Gastrocnemius medialis (tissue), 4 donors: ENCODE data around the gene FAM227B. TPM values are rescaled to one million over a fixed set of nuclear protein-coding genes. Genes with fewer than 3 reads are reported as not detected.

Source experiments
- ATAC-seq, 2 donors: fragments of 150-250 bp; one replicate each; pipeline ENCODE4 v1.9.1; 2016
- DNase-seq, 2 donors: peaks; one replicate each; pipeline ENCODE4 v3.0.0-alpha.2; 2019
- H3K27ac ChIP-seq, 4 donors: fragments of 200-600 bp; sonication (generic); 1 replicate in 1 of 4; 2 replicates in 3 of 4; pipeline ENCODE4 v1.5.1; 2016 to 2018; ENCODE audit warnings: mild to moderate bottlenecking in 2 of 4, moderate library complexity in 1 of 4
- H3K27me3 ChIP-seq, 3 donors: fragments of 200-600 bp; sonication (generic) in 2 of 3; 1 replicate in 1 of 3; 2 replicates in 2 of 3; pipeline versions ENCODE4 v1.5.1 to v1.6.0; 2016 to 2019; ENCODE audit warnings: mild to moderate bottlenecking in 1 of 3, moderate library complexity in 1 of 3
- H3K36me3 ChIP-seq, 2 donors: fragments of 200-600 bp; sonication (generic) in 1 of 2; one replicate each; pipeline ENCODE4 v1.5.1; 2017 to 2018
- H3K4me1 ChIP-seq, 2 donors: fragments of 200-600 bp; sonication (generic) in 1 of 2; one replicate each; pipeline ENCODE4 v1.5.1; 2016 to 2017; ENCODE audit warnings: mild to moderate bottlenecking in 2 of 2
- H3K4me3 ChIP-seq, 4 donors: fragments of 200-600 bp; sonication (generic) in 3 of 4; 1 replicate in 1 of 4; 2 replicates in 3 of 4; pipeline ENCODE4 v1.5.1; 2016 to 2019; ENCODE audit warnings: mild to moderate bottlenecking in 2 of 4
- H3K9me3 ChIP-seq, 3 donors: fragments of 200-600 bp; sonication (generic) in 2 of 3; 1 replicate in 1 of 3; 2 replicates in 2 of 3; pipeline ENCODE4 v1.5.1; 2016 to 2019
- POLR2A ChIP-seq, 2 donors: fragments of 450-650 bp; IDR thresholded peaks; one replicate each; pipeline ENCODE4 v1.6.1; 2017; ENCODE audit warnings: antibody characterized with exemption in 2 of 2, mild to moderate bottlenecking in 2 of 2, moderate library complexity in 2 of 2
- in situ Hi-C, 4 donors: fragments of 200-750 bp; cut with MboI; loops; one replicate each; pipeline versions ENCODE4 v1.15.0 to v1.8.0; 2017; ENCODE audit warnings: low sequenced_read_pairs in 4 of 4
- intact Hi-C: fragments of 100-400 bp; cut with DNase I; formaldehyde crosslinking; loops from one replicate; pipeline ENCODE4 v1.15.1; 2023; ENCODE audit warnings: low total_unique reads
- total RNA-seq, 4 donors: library from RNA; depleted of rRNA; stranded (reverse); fragments of >200 nt; gene quantifications; one replicate each; pipeline versions ENCODE4 v1.1.0 to v1.2.3, GENCODE V29; 2016
- TF ChIP-seq, protein P1 (sequence below), 5 experiments: fragments of 450-650 bp in 3 of 5; fragments of 200-600 bp in 2 of 5; sonication (generic) in 2 of 5; IDR thresholded peaks in 4 of 5; conservative IDR thresholded peaks in 1 of 5; 1 replicate in 4 of 5; 2 replicates in 1 of 5; pipeline ENCODE4 v1.5.1; 2016 to 2019; ENCODE audit warnings: antibody characterized with exemption in 5 of 5, mild to moderate bottlenecking in 3 of 5, moderate library complexity in 3 of 5

FAM227B gene
- total RNA-seq, 4 donors from 2014 or later = 7.5 to 15.4 (median 11.7) TPM

DNA sequence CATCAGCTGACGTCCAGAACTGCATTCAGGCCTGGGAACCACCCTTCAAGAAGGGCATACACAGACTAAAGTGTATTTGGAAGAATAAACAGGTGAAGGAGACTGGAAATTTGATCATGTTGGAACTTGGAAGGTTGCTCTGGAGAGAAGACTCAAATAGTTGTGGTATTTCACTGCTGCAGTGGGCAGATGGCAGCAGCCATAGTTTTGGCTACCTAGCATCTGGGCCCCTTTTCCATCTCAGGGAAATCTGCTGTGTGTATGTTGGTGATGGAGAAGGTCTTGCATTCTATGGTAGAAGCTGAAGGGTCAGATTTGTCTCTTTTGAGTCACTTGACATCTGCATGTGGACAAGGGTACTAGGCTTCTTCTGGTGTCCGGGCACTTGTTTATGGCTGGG lies 311.9 kb downstream of the FAM227B start:
- H3K4me3 ChIP-seq = no peak overlapping the region
- no peak for TF ChIP-seq POLR2A (IDR thresholded peaks at IDR 0.05)
- TF ChIP-seq, protein P1, sequence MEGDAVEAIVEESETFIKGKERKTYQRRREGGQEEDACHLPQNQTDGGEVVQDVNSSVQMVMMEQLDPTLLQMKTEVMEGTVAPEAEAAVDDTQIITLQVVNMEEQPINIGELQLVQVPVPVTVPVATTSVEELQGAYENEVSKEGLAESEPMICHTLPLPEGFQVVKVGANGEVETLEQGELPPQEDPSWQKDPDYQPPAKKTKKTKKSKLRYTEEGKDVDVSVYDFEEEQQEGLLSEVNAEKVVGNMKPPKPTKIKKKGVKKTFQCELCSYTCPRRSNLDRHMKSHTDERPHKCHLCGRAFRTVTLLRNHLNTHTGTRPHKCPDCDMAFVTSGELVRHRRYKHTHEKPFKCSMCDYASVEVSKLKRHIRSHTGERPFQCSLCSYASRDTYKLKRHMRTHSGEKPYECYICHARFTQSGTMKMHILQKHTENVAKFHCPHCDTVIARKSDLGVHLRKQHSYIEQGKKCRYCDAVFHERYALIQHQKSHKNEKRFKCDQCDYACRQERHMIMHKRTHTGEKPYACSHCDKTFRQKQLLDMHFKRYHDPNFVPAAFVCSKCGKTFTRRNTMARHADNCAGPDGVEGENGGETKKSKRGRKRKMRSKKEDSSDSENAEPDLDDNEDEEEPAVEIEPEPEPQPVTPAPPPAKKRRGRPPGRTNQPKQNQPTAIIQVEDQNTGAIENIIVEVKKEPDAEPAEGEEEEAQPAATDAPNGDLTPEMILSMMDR (IDR thresholded peaks at IDR 0.05 in 4 of 5, conservative IDR thresholded peaks at IDR 0.05 in 1 of 5) = no peak
- ATAC-seq = peak; percentile 23 to 45
- H3K27ac ChIP-seq = no peak overlapping the region
- DNase-seq = no peak
- no peaks in the 10 kb centered on the region for H3K9me3 ChIP-seq
- in situ Hi-C loops = no loop called here
- H3K4me1 ChIP-seq = peaks cover 15 to 24% of the 10 kb centered on the region in 2 donors
- intact Hi-C loops = no loop called here
- no peaks in the 10 kb centered on the region for H3K27me3 ChIP-seq
- no peaks in the 10 kb centered on the region for H3K36me3 ChIP-seq

GRCh38 chr15:49306551-49306950 lies 314.1 kb downstream of the FAM227B start:
- in situ Hi-C loops (no loop called here), intact Hi-C loops (no loop called here)
- Histone ChIP-seq H3K9me3 (no peaks in the 10 kb centered on the region), H3K4me3 (no peak overlapping the region), H3K27ac (no peak overlapping the region), H3K27me3 (no peaks in the 10 kb centered on the region), H3K36me3 (no peaks in the 10 kb centered on the region), H3K4me1 (peaks cover 15 to 19% of the 10 kb centered on the region in 2 donors)
- ATAC-seq (no peak), DNase-seq (no peak)
- TF ChIP-seq, protein P1 (IDR thresholded peaks at IDR 0.05 in 4 of 5, conservative IDR thresholded peaks at IDR 0.05 in 1 of 5) = no peak
- TF ChIP-seq POLR2A (IDR thresholded peaks at IDR 0.05) = no peak

DNA sequence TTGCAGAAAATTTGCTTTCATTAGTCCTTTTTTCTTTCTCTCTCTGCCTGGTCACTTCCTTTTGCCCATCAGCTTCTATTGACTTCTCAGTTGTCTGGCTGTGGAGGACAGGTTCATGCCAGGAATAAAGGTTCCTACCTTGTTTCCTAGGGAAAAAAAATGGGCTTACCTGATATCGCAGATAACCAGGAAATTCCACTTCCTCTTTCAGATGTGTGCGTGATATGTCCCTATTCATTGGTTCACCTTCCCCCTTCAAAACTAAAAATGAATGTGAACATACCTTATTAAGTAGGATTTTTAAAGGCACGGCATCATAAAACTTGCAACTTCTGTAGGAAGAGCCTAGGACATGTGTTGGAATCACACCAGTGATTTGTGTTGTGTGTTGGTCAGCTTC lies 317.6 kb downstream of the FAM227B start:
- no peak for ATAC-seq
- no peak for DNase-seq
- in situ Hi-C loops (no loop called here), intact Hi-C loops (no loop called here)
- H3K36me3 ChIP-seq = no peaks in the 10 kb centered on the region
- H3K27me3 ChIP-seq = no peaks in the 10 kb centered on the region
- no peaks in the 10 kb centered on the region for H3K9me3 ChIP-seq
- peaks cover 0 to under 1% of the 10 kb centered on the region in 2 donors for H3K4me1 ChIP-seq
- H3K4me3 ChIP-seq = no peak overlapping the region
- no peak overlapping the region for H3K27ac ChIP-seq
- no peak for TF ChIP-seq POLR2A (IDR thresholded peaks at IDR 0.05)
- TF ChIP-seq, protein P1 (IDR thresholded peaks at IDR 0.05 in 4 of 5, conservative IDR thresholded peaks at IDR 0.05 in 1 of 5) = no peak

DNA sequence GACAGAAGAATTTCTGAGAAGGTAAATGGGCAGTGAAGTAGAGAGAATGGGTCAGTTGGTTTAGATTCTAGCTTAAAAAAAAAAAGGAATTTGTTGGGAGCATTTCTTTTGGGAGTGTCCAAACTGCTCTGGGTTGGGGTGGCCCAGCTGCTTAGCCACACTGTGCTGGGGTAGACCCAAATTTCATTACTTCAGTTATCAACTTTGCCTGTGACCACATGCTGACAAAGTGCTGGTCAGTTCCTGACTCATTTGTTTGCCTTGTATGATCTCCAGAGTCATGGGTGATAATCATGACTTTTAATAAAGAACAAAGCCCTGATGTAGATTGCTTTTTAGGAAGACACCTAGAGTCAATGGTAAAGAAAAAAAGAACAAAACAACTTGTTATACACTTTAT lies 319.1 kb downstream of the FAM227B start:
- no peak for DNase-seq
- Histone ChIP-seq H3K36me3 (no peaks in the 10 kb centered on the region), H3K4me1 (no peaks in the 10 kb centered on the region), H3K27me3 (no peaks in the 10 kb centered on the region), H3K9me3 (no peaks in the 10 kb centered on the region), H3K27ac (no peak overlapping the region), H3K4me3 (no peak overlapping the region)
- no peak for ATAC-seq
- in situ Hi-C loops (no loop called here), intact Hi-C loops (no loop called here)
- TF ChIP-seq, protein P1 (IDR thresholded peaks at IDR 0.05 in 4 of 5, conservative IDR thresholded peaks at IDR 0.05 in 1 of 5) = no peak
- no peak for TF ChIP-seq POLR2A (IDR thresholded peaks at IDR 0.05)

DNA sequence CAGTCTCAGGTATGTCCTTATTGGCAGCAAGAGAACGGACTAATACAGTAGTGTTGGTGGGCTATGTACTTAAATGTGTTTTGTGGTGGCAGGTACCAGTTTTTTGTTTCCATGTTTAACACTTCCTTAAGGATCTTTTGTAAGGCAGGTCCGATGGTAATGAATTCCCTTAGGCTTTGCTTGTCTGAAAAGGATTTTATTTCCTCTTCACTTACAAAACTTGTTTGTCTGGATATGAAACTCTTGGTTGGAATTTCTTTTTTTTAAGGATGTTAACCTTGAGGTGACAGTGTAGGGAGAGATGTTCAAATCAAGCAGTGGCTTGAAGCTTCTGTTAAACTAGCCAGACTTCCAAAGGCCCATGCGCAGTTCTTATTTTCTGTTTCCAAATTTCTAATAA lies 319.8 kb downstream of the FAM227B start:
- ATAC-seq (no peak), DNase-seq (no peak)
- Histone ChIP-seq H3K27me3 (no peaks in the 10 kb centered on the region), H3K4me1 (no peaks in the 10 kb centered on the region), H3K27ac (no peak overlapping the region), H3K4me3 (no peak overlapping the region), H3K9me3 (no peaks in the 10 kb centered on the region), H3K36me3 (no peaks in the 10 kb centered on the region)
- TF ChIP-seq, protein P1 (IDR thresholded peaks at IDR 0.05 in 4 of 5, conservative IDR thresholded peaks at IDR 0.05 in 1 of 5) = no peak
- TF ChIP-seq POLR2A (IDR thresholded peaks at IDR 0.05) = no peak
- intact Hi-C loops (no loop called here), in situ Hi-C loops (no loop called here)
